GM06990 (cell line): Measurements from ENCODE around the gene VAPB.
A peak's percentile ranks its signal among the peaks of the same experiment; 100 is the strongest.
"Not testable (repeated sequence)": the region's sequence is repeated elsewhere in the genome, so short reads cannot be mapped to it uniquely, and the experiment has no call there.

Source experiments
- DNase-seq: peaks from one replicate; pipeline ENCODE4 v3.0.0-alpha.2; 2011; ENCODE audit not compliant: insufficient read length; ENCODE audit errors: extremely low read depth
- H3K27me3 ChIP-seq: replicated peaks from 2 replicates; pipeline ENCODE4 v1.6.0; 2011; ENCODE audit warnings: low read length; ENCODE audit not compliant: control insufficient read depth, insufficient read depth
- H3K36me3 ChIP-seq: 2 replicates; pipeline ENCODE4 v1.5.1; 2011; ENCODE audit warnings: low read length; ENCODE audit not compliant: control insufficient read depth, insufficient read depth
- H3K4me3 ChIP-seq: replicated peaks from 2 replicates; pipeline ENCODE4 v1.5.1; 2011; ENCODE audit warnings: low read depth, mild to moderate bottlenecking, control low read depth, low read length
- CTCF ChIP-seq: IDR thresholded peaks from 2 replicates; pipeline ENCODE4 v1.5.1; 2011; ENCODE audit warnings: low read length, control low read depth, mild to moderate bottlenecking, inconsistent platforms; ENCODE audit not compliant: insufficient read depth, poor library complexity, severe bottlenecking

Gene VAPB

GRCh38 chr20:58408603-58409246 is 19.7 kb downstream of the VAPB start:
- no peak for TF ChIP-seq CTCF
- DNase-seq = peak; percentile 12
- Histone ChIP-seq H3K27me3 (no peaks in the 10 kb centered on the region), H3K36me3 (no peaks in the 10 kb centered on the region), H3K4me3 (no peak overlapping the region; the same call in 1 of the 2 replicates)

GRCh38 chr20:58414216-58414615 is 25.2 kb downstream of the VAPB start:
- not testable (repeated sequence) for H3K4me3 ChIP-seq, DNase-seq, H3K36me3 ChIP-seq, H3K27me3 ChIP-seq

GRCh38 chr20:58414786-58415185 is 25.8 kb downstream of the VAPB start:
- H3K27me3 ChIP-seq, H3K4me3 ChIP-seq, DNase-seq, H3K36me3 ChIP-seq: not testable (repeated sequence)

GRCh38 chr20:58416057-58416456 is 27.0 kb downstream of the VAPB start:
- TF ChIP-seq CTCF = no peak
- no peak for DNase-seq
- Histone ChIP-seq H3K36me3 (no peaks in the 10 kb centered on the region; the same call in 1 of the 2 replicates), H3K27me3 (no peaks in the 10 kb centered on the region), H3K4me3 (no peak overlapping the region)

- no peak for TF ChIP-seq CTCF
- Histone ChIP-seq H3K27me3 (no peaks in the 10 kb centered on the region), H3K36me3 (peaks cover 2% of the 10 kb centered on the region), H3K4me3 (no peak overlapping the region)
- no peak for DNase-seq
These were observed 27.8 kb downstream of the VAPB start for GRCh38 chr20:58416835-58417234.

GRCh38 chr20:58417438-58417837 is 28.4 kb downstream of the VAPB start:
- peaks cover 2% of the 10 kb centered on the region for H3K36me3 ChIP-seq
- H3K27me3 ChIP-seq = no peaks in the 10 kb centered on the region
- no peak overlapping the region for H3K4me3 ChIP-seq
- TF ChIP-seq CTCF = no peak
- DNase-seq = no peak
